HL-60 (cell line): Measurements from ENCODE around the gene HSD17B13. TPM values are rescaled to one million over a fixed set of nuclear protein-coding genes. Genes with fewer than 3 reads are reported as not detected.

Source experiments
- DNase-seq, 2 experiments: peaks; one replicate each; pipeline ENCODE4 v3.0.0-alpha.2; 2010 to 2020; ENCODE audit warnings: low read depth in 1 of 2, low spot score in 1 of 2
- H3K27ac ChIP-seq: fragments of 250-450 bp; sonication (Bioruptor Pico); replicated peaks from 2 replicates; pipeline ENCODE4 v1.5.1; 2020; ENCODE audit warnings: mild to moderate bottlenecking, moderate library complexity
- H3K27me3 ChIP-seq: fragments of 250-450 bp; sonication (Bioruptor Pico); 2 replicates; pipeline ENCODE4 v1.5.1; 2021; ENCODE audit warnings: mild to moderate bottlenecking, moderate library complexity; ENCODE audit not compliant: insufficient read depth, poor library complexity, severe bottlenecking
- H3K4me3 ChIP-seq: replicated peaks from 2 replicates; pipeline ENCODE4 v1.5.1; 2011; ENCODE audit warnings: mild to moderate bottlenecking, control low read depth, low read length; ENCODE audit not compliant: insufficient read depth
- GABPA ChIP-seq: IDR thresholded peaks from 2 replicates; pipeline ENCODE4 v1.6.1; 2012; ENCODE audit warnings: low read depth
- POLR2AphosphoS5 ChIP-seq: IDR thresholded peaks from 2 replicates; pipeline ENCODE4 v1.6.1; 2012; ENCODE audit warnings: low read depth
- SPI1 ChIP-seq: IDR thresholded peaks from 2 replicates; pipeline ENCODE4 v1.6.1; 2012; ENCODE audit warnings: low read depth, mild to moderate bottlenecking, borderline replicate concordance
- microRNA-seq: library from miRNA; unstranded; fragments of <30 nt; microRNA quantifications from one replicate; pipeline ENCODE4, GENCODE V29; 2018
- TF ChIP-seq, protein P1 (sequence below): IDR thresholded peaks from 2 replicates; pipeline ENCODE4 v1.6.1; 2012; ENCODE audit warnings: low read depth; ENCODE audit not compliant: insufficient replicate concordance
- TF ChIP-seq, protein P2 (sequence below): IDR thresholded peaks from one replicate; pipeline ENCODE4 v1.5.1; 2011; ENCODE audit warnings: low read length, control low read depth, inconsistent platforms; ENCODE audit not compliant: insufficient read depth

HSD17B13 gene

DNA sequence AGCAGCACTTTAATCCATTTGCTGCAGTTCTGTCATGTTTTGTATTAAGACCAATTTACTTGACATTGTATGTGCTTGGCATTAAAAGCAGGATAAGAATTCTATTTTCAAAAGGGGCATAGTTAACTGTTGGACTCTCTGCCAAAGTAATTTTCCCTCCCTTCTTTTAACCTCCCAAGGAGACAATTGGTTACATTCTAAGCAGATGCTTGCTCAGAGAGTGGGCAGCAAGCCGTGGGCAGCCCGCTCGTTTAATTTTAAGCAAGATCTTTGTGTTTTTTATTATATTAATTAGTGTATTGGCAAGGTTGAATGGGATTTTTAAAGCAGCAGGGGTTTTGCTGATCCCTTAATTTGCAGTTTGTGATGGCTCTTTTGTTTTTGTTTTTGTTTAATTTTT lies 65.2 kb downstream of the HSD17B13 start:
- Histone ChIP-seq H3K27ac (no peak overlapping the region), H3K27me3 (no peaks in the 10 kb centered on the region), H3K4me3 (no peak overlapping the region)
- TF ChIP-seq, protein P1, sequence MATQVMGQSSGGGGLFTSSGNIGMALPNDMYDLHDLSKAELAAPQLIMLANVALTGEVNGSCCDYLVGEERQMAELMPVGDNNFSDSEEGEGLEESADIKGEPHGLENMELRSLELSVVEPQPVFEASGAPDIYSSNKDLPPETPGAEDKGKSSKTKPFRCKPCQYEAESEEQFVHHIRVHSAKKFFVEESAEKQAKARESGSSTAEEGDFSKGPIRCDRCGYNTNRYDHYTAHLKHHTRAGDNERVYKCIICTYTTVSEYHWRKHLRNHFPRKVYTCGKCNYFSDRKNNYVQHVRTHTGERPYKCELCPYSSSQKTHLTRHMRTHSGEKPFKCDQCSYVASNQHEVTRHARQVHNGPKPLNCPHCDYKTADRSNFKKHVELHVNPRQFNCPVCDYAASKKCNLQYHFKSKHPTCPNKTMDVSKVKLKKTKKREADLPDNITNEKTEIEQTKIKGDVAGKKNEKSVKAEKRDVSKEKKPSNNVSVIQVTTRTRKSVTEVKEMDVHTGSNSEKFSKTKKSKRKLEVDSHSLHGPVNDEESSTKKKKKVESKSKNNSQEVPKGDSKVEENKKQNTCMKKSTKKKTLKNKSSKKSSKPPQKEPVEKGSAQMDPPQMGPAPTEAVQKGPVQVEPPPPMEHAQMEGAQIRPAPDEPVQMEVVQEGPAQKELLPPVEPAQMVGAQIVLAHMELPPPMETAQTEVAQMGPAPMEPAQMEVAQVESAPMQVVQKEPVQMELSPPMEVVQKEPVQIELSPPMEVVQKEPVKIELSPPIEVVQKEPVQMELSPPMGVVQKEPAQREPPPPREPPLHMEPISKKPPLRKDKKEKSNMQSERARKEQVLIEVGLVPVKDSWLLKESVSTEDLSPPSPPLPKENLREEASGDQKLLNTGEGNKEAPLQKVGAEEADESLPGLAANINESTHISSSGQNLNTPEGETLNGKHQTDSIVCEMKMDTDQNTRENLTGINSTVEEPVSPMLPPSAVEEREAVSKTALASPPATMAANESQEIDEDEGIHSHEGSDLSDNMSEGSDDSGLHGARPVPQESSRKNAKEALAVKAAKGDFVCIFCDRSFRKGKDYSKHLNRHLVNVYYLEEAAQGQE: no peak
- no peak for TF ChIP-seq POLR2AphosphoS5
- TF ChIP-seq GABPA: no peak
- TF ChIP-seq, protein P2, sequence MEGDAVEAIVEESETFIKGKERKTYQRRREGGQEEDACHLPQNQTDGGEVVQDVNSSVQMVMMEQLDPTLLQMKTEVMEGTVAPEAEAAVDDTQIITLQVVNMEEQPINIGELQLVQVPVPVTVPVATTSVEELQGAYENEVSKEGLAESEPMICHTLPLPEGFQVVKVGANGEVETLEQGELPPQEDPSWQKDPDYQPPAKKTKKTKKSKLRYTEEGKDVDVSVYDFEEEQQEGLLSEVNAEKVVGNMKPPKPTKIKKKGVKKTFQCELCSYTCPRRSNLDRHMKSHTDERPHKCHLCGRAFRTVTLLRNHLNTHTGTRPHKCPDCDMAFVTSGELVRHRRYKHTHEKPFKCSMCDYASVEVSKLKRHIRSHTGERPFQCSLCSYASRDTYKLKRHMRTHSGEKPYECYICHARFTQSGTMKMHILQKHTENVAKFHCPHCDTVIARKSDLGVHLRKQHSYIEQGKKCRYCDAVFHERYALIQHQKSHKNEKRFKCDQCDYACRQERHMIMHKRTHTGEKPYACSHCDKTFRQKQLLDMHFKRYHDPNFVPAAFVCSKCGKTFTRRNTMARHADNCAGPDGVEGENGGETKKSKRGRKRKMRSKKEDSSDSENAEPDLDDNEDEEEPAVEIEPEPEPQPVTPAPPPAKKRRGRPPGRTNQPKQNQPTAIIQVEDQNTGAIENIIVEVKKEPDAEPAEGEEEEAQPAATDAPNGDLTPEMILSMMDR: no peak
- no peak for TF ChIP-seq SPI1
- no peak for DNase-seq

DNA sequence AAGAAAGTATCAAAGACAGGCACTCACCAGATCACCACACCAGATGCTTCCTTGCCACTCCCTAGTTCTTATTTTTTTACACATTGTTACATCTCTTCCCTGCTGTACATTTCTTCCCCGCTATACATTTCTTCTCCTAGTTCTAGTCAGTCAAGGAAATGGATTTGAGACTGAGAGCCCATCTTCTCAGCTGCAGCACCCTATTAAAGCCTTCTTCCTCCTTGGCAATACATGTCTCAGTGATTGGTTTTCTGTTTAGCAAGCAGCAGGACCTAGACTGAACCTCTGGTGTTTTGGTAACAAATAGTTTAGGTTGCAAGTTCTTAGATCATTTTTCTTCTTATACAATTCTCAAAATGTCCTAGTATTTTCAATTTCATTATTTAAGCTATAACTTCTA lies 66.9 kb downstream of the HSD17B13 start:
- H3K4me3 ChIP-seq: no peak overlapping the region
- DNase-seq: no peak
- TF ChIP-seq, protein P2: no peak
- no peaks in the 10 kb centered on the region for H3K27me3 ChIP-seq
- no peak overlapping the region for H3K27ac ChIP-seq

Small RNA genes within 50 kb of the gene (microRNA-seq; reads per million reads assigned to microRNA genes)
- not detected for gene MIR5705
